Right renal pelvis (tissue), 4 donors: ENCODE measurements around the gene IL13RA1. TPM values are rescaled to one million over a fixed set of nuclear protein-coding genes. Genes with fewer than 3 reads are reported as not detected.
"Not testable (repeated sequence)": the region's sequence is repeated elsewhere in the genome, so short reads cannot be mapped to it uniquely, and the experiment has no call there.

ENCODE experiments used
- DNase-seq, 4 donors: peaks; one replicate each; pipeline ENCODE4 v3.0.0-alpha.2; 2013; ENCODE audit warnings: low read depth in 4 of 4, low spot score in 3 of 4, missing footprints in 1 of 4
- polyA plus RNA-seq, 4 donors: library from polyadenylated mRNA; unstranded; fragments of 120-200 nt; gene quantifications; one replicate each; pipeline ENCODE4 v1.2.1, GENCODE V29; 2013; ENCODE audit not compliant: insufficient read length in 4 of 4

Gene IL13RA1
- polyA plus RNA-seq, 4 donors, result 54.7 to 71.6 (median 65.4) TPM

GRCh38 chrX:118727686-118728339 is 407 bp downstream of the IL13RA1 start:
- DNase-seq, result no peak

- peak in 1 of 4 donors; percentile 26 for DNase-seq
Observed at GRCh38 chrX:118729042-118729652, 1.7 kb downstream of the IL13RA1 start.

DNA sequence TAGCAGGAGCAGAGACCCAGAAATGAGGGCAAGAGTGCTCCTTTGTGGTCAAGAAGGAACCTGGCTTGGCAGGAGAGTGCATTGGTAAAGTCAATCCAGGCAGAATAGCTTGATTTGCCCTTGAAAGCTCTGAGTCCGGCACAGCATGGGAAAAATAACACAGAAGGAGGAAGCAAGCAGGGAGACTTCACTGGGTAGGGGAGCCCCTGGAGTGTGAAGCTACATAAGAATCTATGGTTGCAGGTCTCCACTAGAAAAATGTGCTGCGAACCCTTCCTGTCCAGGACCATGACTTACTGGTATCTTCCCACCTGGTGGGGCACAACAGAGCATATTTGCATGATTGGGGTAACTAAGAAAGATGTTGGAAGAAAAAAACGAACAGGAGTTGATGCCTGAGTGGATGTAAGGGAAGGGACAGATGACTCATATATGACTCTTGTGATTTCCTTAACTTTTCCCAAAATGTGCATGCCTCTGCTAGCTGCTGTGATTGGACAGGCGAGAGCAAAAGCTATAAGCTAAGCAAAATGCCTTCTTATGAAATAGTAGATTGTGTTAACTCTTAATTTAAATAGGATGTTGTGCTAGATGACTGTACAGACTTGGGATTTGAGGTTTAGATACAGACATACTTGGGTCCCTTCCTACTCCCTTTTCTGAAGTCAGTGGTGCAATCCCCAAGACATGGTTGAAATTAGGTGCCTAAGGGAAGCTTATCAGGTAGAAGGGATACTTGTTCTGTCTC is 3.3 kb downstream of the IL13RA1 start:
- DNase-seq, result no peak

DNA sequence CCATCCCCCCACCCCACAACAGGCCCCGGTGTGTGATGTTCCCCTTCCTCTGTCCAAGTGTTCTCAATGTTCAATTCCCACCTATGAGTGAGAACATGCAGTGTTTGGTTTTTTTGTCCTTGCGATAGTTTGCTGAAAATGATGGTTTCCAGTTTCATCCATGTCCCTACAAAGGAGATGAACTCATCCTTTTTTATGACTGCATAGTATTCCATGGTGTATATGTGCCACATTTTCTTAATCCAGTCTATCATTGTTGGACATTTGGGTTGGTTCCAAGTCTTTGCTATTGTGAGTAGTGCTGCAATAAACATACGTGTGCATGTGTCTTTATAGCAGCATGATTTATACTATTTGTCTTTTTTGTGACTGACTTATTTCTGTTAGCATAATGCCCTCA is 5.1 kb downstream of the IL13RA1 start:
- not testable (repeated sequence) for DNase-seq

DNA sequence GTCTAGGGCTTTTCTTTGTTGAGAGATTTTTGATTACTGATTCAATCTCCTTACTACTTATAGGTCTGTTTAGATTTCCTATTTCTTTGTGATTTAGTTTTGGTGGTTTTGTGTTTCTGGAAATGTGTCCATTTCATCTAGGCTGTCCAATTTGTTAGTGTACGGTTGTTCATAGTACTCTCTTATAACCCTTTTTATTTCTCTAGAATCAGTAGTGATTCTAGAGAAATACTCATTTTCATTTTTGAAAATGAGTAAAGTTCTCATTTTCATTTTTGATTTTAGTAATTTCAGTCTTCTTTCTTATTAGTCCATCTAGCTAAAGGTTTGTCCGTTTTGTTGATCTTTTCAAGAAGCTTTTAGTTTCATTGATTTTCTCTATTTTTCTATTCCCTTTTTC is 7.5 kb downstream of the IL13RA1 start:
- no peak for DNase-seq

GRCh38 chrX:118736394-118737010 is 9.1 kb downstream of the IL13RA1 start:
- no peak for DNase-seq

DNA sequence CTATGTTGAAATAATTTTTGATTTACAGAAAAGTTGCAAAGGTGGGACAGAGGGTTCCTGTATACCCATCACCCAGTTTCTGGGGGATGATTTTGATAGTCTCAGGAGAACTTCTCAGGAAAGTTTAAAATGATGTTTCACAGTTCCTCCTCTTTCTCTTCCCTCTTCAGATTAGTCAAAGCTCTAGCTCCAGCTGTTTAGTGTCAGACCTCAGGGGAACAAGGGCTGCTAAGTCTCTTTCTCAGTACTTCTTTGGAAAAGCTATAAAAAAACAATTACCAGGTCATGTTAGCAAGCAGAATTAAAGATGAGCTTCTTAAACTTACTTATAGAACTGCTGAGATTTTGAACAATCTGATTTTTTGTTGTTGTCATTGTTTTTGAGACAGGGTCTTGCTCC is 12.2 kb downstream of the IL13RA1 start:
- DNase-seq, result no peak

GRCh38 chrX:118740276-118740889 is 13.0 kb downstream of the IL13RA1 start:
- DNase-seq, result no peak

- DNase-seq, result no peak
Observed at GRCh38 chrX:118742176-118742575, 14.8 kb downstream of the IL13RA1 start.

- no peak for DNase-seq
Observed at GRCh38 chrX:118745570-118745969, 18.2 kb downstream of the IL13RA1 start.

- no peak for DNase-seq
Observed at GRCh38 chrX:118751950-118752783, 24.8 kb downstream of the IL13RA1 start.

- DNase-seq, result no peak
Observed at GRCh38 chrX:118755633-118756032, 28.2 kb downstream of the IL13RA1 start.

DNA sequence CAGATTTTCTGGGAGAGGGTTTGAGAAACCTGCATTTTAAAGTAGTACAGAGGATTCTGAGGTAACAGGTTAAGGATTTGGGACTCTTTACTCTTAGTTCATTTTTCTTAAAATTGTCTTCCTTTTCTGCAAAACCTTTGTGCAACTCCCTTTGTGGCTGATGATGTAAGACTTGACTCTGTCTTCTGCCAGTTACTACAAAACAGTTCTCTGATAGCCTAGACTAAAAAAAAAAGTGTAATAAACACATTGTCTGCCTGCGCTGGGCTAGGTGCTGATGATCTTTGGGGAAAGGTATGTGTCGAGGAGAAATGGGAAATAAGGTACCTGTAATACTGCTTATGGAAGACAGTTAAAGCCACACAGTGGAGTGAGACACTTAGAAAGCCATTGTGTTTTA is 28.7 kb downstream of the IL13RA1 start:
- DNase-seq, result no peak

DNA sequence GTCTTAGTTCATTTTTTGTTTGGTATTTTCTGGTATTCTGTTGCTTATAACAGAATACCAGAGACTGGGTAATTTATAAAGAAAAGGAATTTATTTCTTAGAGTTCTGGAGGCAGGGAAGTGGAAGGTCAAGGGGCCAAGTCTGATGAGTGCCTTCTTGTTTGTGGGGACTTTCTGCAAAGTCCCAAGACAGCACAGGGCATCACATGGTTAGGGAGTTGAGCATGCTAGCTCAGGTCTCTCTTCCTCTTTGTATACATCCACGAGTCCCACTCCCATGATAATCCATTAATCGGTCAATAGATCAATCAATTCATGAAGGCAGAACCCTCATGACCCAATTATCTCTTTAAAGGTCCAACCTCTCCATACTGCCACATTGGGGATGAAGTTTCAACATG is 31.1 kb downstream of the IL13RA1 start:
- no peak for DNase-seq

DNA sequence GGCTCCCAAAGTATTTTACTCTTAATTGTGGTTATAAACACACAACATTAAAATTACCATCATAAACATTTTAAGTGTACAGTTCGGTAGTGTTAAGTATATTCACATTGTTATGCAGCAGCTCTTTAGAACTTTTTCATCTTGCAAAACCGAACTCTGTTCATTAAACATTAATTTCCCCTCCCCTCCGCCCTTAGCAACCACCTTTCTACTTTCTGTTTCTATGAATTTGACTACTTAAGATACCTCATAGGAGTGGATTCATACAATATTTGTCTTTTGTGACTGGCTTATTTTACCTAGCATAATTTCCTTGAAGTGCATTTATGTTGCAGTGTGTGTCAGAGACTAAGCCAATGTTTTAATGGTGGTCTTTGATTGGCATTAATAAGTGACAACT is 32.6 kb downstream of the IL13RA1 start:
- no peak for DNase-seq

- peak in 1 of 4 donors; percentile 0 for DNase-seq
Observed at GRCh38 chrX:118761939-118762707, 34.7 kb downstream of the IL13RA1 start.

DNA sequence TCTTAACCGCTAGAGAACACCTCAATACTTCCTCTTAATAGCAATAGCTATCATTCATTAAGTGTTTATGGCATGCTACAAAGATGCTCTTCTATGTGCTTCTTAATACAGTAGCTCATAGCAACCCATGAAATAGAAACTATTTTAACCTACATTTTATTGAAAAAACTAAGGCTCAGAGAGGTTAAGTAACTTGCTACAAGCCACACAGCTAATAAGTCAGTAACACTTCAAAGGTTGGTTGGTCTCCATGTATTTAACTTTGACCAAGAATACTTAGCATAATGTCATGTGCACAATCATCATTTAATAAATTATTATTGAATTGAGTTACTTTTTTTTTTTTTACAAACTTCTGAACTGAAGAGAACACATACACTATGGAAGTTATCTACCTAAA is 36.1 kb downstream of the IL13RA1 start:
- no peak for DNase-seq

DNA sequence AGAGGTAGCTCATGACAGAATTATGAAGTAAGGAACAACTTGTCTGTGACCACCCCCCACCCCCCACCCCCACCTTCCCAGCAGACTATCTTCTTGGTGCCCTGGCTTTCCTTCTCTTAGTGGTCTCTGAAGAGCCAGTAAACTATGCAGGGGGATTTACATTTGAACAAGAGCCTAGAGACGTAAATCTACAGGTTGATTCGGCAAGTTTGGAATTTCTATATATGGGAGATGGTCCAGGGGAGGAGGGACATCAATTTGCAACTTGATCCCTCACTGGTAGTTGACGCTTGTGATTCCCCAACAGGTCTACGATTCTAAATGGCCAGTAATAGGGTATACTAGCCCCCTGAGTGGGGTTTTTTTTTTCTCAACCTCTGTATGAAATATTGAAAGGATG is 36.7 kb downstream of the IL13RA1 start:
- no peak for DNase-seq

- no peak for DNase-seq
Observed at GRCh38 chrX:118770133-118770760, 42.8 kb downstream of the IL13RA1 start.
